ENCODE results near the gene ANKRD29.

The ANKRD29 gene

DNA sequence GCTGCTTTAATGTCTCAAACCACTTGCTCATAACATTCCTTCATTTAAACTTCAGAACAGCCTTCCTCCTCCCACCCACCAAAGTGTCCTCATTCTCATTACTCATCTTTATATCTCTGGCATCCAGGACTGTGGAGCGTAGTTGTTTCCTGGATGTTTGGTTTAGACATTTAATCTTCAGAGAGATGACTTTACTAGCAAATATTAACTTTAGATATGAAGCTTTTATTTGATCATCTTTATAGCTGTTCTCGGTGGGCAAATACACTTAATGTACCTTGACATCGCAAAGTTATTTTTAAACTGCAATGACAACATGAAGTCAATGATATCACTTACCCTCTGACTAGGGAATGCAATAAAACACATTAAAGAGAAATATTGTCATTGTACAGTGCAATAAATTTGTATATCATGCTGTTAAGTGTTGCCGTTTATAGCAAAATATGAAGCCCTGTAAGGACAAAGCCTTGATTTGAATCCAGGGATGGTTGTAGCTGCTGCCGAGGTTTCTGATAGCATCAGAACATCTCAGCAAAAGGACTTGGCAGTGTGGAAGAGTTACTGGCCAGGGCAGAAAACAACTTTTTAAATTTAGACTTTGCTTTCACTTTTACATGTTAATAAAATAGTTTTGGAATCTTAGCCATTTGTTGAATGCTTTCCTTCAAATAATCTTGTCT is 21.9 kb upstream of the ANKRD29 start:
- no peak for DNase-seq

DNA sequence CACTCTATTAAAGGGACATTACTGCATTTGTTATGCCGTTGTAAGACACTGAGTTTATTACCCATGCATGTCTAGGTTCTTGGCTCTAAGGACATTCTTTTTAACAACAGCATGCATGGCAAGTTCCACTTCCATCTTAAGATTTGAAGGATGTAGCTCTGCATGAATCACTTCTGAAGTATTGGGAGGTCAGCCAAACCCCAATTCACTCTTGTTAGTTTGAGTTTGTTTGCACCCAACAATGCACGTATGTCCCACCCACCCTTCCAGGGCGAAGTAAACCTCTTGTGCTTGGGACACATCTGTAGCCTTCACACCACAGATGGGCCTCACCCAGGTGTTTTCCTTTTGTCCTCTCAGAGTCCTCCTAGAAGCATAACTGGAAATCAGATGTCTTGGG is 21.0 kb upstream of the ANKRD29 start:
- no peak for DNase-seq

DNA sequence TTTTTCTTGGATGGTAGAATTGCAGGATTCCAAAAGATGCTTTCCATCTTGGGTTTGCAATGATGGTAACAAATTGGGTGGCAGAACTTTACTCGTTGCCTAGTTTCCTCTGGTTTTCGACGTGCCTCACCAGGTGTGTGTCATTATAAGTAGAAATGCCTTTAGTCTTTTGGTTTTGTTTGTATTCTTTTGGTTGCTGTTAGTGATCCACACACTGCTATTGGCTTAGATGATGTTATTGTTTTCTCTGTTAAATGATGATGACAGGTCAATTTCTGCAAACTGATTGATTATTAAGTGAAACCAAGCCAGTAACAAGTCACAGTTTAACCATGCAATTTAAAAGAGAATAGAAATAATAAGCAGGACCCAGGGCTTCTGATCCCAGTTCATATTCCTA is 20.4 kb upstream of the ANKRD29 start:
- DNase-seq, result no peak

DNA sequence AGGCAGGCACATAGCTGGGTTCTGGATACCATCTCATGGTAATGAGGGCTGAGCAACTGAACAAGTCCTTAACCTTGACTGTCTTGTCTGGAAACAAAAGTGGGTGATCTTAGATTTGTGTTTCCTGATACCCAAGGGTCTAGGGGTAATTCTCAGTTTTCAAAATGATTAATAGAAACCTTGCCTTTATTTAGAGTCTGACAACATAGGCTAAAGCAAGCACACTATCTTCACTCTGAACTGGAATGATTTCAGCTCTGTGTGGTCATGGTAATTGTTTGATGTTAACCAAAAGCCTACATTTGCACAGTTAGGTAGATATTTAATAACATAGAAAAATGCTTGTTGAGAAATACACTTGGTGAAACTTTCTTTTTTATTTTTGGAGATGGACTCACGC is 19.8 kb upstream of the ANKRD29 start:
- no peak for DNase-seq

DNA sequence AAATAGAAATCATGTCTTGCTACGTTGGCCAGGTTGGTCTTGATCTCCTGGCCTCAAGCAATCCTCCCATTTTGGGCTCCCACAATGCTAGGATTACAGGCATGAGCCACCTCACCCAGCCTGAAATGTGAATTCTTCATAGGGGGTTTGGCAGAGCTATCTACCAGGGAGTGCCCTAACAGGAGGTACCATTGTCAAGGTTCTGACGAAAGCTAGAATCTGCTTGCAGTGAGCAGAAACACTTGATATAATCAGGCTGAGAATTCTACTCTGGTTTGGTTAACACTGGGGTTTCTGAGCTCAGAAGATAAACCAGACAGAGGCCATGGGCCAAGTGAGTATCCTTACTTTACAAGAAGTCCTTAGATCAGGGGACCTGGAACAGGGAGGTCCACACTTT is 19.3 kb upstream of the ANKRD29 start:
- no peak for DNase-seq

DNA sequence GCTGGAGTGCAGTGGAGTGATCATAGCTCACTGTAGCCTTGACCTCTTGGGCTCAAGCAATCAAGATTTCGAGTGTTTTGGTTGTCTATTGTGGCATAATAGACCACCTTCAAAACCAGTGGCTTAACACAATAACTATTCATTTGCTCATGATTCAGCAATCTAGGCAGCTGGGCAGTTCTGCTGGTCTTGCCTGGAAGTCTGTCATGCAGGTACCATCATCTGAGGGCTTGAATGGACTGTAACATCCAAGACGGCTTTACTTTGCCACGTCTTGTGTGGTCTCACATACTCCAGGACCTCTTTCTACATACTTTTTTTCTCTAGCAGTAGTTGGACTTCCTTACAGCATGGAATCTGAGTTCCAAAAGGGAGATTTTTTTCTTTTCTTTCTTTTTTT is 13.2 kb upstream of the ANKRD29 start:
- no peak for DNase-seq

DNA sequence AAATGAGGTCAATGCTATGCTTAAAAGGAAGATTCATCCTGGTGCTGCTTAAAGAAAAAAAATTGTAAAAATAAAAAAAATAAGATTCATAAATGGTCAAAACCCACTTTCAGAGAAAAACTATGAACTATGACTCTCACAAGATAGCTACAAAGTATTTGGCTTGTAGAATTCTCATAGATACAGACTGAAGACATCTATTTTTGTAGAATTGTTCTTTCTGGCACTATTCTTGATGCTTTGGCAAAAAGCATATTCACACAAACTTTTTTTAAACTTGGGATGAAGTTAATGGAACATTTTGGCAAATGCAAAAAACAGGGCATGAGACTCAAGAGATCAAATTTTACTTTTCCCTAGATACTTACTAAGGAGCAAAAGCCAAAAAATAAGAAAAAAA is 12.5 kb upstream of the ANKRD29 start:
- DNase-seq, result no peak

DNA sequence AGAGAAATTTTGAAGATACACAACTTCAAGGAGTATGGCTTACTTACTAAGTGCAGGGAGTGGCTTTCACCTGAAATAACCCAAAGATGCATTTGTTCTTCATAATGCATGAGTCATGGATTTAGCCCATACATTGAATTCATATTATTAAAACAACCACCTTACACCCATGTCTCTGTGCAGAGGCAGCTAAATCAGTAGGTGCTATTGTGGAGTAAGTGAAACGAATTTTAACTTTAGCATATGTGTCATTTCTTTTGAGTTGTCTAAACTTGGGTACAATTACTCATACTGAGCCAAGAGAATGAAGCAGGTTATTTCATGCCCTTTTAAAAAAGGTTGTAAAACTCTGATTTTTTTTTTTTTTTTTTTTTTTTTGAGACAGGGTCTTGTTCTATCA is 11.0 kb upstream of the ANKRD29 start:
- no peak for DNase-seq

DNA sequence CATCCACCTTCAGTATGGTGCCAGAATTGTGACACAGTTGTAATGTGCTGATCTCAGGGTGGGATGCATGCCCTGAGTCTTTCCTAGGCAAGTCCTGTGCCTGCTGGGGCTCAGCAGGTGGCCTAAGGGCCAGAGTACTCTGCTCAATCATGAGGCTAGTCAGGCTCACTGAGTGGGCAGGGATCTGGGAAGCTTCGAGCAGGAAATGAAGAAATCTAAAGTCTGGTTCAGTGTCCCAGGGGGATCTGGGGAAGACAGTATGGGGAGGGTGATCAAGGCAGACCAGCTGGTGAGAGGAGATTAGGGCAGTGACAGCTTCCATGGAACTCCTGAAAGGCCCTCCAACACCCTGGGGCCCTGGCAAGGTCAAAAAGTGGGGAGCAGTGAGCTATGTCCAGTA is 8.9 kb upstream of the ANKRD29 start:
- DNase-seq, result no peak

DNA sequence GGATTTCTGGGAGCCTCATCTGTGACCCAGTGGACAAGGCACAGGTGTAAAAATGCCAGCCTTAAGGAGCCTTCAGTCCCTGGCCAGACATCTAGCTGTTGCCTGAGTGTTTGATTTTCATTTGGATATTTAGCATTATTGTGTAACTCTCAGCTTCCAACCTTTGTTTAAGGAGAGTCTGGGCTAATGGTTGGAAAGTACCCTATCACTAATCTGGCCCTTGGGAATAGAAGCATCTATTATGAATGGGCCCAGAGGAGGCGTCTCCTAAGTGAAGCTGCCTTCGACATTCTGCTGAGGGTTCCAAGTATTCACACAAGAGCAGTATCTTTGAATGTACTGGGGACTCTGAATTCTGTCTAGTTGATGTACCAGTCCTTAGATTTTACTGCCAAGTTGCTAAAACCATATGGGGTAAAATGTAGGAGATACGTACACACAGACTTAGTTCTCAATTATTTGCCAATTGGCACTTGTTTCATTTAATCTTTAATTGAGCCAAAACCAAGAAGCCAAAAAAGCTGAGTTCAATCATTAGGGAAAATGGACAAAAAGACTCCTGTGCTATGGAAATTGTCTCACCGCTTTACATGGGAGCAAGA is 7.2 kb upstream of the ANKRD29 start:
- DNase-seq, result no peak

DNA sequence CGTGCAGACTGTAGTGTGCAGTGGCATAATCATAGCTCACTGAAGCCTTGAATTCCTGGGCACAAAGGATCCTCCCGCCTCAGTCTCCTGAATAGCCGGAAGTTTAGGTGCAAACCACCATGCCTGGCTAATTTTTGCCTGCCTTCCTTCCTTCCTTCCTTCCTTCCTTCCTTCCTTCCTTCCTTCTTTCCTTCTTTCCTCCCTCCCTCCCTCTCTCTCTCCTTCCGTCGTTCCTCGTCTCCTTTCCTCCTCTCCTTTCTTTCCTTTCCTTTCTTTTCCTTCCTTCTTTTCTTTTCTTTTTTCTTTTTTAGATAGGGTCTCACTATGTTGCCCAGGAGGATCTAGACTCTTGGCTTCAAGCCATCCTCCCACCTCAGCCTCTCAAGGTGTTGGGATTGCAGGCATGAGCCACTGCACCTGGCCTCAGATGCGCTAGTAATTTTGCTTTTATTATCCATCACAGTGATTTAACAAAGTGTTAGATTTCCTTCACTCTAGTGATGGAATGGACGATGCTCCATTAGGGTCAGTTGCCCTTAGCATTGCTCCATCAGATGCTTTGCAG is 6.6 kb upstream of the ANKRD29 start:
- no peak for DNase-seq

DNA sequence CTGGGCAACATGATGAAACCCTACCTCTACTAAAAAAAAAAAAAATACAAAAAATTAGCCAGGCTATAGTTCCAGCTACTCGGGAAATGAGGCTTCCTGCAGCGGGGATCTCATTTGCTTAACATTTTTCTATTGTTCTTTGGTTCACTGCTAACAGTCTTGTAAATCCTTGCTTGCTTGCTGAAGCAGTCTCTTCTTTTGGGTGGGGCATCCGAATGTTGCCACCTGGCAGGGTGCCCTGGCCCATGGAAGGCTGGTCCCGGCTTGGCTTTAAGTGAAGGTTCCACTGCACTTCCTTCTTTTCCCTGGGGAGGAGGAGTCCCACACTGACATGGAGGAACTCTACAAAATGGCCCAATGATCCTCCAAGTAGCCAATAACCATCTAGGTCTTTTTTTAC is 6.0 kb upstream of the ANKRD29 start:
- no peak for DNase-seq

DNA sequence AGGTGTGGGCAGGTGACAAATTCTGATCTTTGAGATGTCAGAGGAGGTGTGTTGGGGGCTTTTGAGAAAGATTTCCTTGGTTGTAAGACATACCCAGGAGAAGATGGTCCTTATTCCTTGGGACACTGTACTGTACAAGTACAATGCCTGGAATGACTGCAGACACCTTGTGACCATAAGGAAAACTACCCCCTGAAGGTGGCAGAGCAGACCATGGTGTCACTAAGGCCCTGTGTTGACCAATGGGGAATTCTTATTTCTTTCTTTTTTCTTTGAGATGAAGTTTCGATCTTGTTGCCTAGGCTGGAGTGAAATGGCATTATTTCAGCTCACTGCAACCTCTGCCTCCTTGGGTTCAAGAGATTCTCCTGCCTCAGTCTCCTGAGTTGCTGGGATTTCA is 4.4 kb upstream of the ANKRD29 start:
- DNase-seq, result no peak

DNA sequence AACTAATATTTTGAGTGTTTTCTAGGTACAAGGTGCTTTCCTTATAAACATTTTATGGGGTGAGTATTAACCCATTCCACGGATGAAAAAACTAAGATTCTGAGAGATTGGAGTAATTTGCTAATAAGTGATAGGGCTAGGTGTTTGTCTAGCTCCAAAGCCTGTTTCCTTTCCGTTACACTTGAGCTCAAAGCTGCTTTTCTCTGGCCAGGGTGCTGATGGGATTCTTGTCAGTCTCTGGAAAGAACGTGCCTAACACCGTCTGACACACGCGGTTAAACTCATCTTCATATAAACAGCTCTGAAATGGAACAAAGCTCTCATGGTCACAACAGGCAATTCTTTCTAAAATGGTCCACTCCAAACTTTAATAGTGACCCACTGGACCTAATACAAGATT is 2.0 kb upstream of the ANKRD29 start:
- DNase-seq, result no peak

DNA sequence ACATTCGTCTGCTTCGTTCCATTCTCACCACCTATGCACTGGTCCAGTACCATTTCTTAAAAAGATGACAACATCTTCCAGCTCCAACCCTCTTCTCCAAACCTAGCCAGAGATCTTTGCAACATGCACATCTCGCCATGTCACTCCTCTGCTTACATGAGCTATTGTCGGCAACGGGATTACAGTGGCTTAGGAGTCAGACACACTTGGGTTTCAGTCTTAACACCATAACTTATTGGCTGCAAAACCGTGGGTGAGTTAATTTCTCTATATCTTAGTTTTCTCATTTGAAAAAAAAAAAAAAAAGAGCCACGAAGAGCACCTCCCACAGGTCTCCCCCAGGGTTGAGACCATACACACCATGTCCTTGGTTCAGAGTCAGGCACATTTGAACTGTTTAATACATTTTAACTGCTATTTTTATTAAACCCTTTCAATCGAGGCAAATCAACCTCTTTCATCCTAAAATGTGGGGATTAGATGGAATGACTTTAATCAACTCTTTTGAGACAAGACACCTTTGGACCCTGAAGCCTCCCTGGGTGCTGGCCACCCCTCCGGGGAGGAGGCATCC is 889 bp downstream of the ANKRD29 start:
- no peak for DNase-seq

DNA sequence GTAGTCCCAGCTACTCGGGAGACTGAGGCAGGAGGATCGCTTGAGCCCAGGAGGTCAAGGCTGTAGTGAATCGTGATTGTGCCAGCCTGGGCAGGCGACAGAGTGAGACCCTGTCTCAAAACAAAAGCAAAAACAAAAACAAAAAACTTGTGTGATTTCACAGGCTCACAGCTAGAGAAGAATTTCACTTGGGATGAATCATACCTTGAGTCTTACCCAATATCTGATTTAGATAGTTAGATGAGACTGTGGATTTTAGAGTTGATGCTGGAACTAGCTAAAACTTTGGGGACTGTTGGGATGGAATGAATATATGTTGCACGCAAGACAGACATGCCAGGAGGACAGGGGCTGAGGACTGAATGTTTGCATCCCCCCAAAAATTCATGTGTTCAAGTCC is 4.4 kb downstream of the ANKRD29 start:
- DNase-seq, result no peak

DNA sequence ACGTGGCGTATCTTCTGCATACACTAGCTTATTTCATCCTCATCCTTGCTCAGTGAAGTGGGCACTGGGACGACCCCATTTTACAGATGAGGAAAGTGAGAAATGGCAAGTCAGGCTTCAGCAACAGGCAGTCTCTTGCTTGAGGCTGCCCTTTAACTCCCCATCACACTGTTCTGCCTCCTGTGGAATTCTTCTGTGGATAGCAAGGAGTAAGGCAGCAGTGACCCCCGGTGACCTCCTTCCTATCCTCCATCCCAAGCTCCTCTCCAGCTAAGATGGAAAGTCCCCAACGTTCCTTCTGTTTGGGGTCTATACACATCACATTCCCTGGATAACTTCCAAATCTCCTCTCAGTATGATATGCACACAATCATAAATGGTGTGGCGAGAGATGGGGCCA is 10.5 kb downstream of the ANKRD29 start:
- DNase-seq, result no peak

DNA sequence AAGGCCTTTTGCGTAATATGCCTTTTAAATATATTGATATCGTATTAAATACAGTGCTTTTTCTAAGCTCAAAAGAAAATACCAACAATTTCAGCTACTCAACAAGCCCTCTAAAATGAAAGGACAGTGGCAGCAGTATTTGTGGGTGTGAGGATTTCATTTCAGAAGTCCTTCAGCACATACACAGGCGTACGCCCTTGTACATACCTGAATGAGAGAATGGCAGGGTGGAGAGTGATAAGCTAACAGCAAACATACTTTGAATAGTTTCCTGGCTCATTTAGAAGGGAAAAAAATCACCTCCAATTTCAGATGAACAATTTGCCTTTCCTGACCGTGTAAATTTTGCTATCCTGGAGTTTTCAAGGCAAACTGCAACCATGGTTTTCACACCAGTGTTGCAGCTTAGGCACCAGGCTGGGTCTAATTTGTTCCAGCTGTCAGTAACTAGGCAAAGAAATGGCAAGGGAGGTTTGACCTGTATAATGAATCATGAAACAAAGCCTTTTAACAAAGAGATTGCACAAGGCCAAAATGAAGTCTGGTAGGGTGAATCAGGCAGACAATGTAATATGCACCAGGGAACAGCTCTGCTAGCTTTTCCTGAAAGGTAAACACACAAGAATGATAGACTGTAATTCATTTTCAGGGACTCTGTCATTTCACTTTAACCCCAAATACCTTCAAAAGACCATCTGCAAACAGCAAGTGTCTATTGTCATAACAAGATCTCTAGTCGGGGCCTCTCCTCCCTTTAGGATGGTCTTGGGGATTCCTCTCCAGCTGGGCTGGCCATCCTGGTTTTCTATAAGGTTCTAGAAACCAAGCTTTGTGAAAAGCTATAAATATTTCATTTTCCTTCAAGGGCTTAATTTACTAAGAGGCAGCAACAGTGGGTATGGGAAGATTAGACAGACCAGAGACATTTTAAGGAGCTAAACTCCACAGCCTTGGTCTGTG is 11.5 kb downstream of the ANKRD29 start:
- DNase-seq, result no peak

DNA sequence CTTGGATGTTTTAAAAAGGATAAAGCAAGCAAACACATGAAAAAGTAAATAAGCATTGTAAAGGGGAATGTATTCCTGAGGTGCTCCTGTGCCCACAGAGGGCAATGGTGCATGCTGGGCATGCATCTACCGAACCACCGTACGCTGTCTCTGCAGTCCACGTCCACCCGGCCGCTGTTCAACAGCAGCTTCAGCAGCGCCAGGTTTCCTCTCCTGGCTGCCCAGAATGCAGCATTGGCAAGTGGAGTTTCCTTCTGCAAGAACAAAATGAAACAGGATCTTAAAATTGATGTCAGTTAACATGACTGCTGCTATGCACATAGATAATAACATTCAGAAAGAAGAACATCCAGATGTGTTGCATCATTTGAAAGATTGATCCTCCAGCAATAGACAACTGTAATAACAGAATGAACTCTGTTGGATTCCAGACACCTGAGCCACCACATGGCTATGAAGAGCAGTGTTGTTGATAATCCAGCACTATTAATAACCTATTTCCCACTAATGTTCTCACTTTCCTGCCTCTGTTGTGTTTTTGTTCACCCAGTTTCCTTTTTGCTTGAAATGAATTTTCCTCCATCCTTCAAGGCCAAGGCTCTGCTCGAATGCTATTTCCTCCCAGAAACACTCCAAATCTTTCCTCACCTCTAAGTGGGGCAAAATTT is 13.6 kb downstream of the ANKRD29 start:
- no peak for DNase-seq

DNA sequence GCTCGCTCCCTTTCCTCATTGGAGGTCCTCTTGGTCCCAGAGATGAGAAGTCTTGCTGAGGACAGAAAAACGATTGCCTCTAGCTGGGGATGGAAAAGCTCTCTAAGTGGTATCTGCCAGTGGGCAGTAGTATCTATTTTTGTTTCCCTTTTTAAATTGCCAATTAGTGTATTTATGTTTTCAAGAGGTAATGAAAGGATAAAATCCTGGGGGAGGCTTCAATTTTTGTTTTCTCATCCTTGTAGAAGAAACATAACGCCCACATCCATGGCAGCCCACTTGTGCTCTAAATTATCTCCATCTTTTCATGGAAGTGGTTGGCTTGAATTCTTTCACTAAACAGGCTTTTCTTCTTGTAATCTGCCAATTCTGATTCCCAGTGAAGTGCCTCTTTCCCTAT is 14.3 kb downstream of the ANKRD29 start:
- no peak for DNase-seq

DNA sequence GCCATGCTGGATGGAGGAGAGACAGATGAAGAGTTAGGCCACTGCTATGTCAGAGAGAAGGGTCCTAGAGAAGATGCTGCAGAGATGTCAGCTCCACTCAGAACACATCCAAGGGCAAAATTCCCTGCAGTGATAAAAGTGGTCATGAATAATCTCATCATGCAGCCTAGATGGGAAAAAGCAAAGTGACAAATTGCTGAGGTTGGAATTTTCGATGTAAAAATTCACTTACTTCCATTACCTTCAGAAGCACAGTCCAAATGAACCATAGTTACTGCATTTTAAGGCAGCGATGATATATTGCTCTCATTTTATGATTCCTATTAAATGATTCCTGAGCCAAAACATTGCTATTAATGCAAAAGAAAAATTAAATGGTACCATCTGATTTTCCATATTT is 16.4 kb downstream of the ANKRD29 start:
- no peak for DNase-seq

DNA sequence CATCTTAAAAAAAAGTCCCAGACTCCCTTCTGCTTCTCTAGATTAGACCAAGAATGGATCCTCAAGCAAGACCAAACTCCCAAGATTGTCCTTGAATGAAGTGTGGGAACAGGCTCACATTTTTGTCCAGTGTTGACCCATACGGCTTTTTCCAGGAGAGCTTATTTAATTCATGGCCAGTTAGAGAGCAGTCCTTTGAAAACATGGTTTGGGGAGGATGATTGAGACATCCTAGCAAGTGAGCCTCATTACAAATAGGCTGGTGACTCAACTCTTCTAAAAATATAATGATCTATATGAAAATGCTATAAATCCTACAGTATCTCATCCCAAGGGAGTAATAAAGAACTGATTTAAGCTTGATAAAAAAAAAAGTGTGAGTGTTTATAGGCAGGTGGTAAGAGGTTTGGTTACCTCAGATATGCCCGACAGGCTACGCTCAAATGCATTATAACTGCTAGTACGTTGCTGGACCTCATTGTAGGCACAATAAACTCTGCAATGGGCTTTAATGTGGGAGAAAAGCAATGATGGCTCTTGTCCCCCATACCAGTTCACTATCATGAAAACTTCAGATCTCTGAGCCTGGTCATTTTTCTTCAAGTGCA is 17.0 kb downstream of the ANKRD29 start:
- DNase-seq, result no peak
